Caco-2 (cell line): Measurements from ENCODE around the gene HYAL1. TPM values are rescaled to one million over a fixed set of nuclear protein-coding genes. Genes with fewer than 3 reads are reported as not detected.

Experiments used
- BruUV-seq: library from RNA; stranded (reverse); fragments of 400-500 nt; replicated peaks from 2 replicates; lab custom pipeline; 2021; lab: Mats Ljungman, UMichigan
- CTCF ChIA-PET: fragments of 300-600 bp; sonication (Branson Sonifier 250); formaldehyde crosslinking; loops from one replicate; lab custom pipeline; 2022; ENCODE audit warnings: antibody characterized with exemption; lab: Charles Lee
- POLR2A ChIA-PET: fragments of 300-600 bp; sonication (Branson Sonifier 250); formaldehyde crosslinking; loops from one replicate; lab custom pipeline; 2022; ENCODE audit warnings: antibody characterized with exemption; lab: Charles Lee
- DNase-seq, 2 experiments: peaks; one replicate each; pipeline versions ENCODE4 v3.0.0 to v3.0.0-alpha.2; 2020 to 2022
- H3K27me3 ChIP-seq: replicated peaks from 2 replicates; pipeline ENCODE4 v1.6.0; 2011; ENCODE audit warnings: low read length; ENCODE audit not compliant: control insufficient read depth, insufficient read depth
- H3K36me3 ChIP-seq: 2 replicates; pipeline ENCODE4 v1.5.1; 2011; ENCODE audit warnings: low read length; ENCODE audit not compliant: control insufficient read depth, insufficient read depth
- H3K4me1 ChIP-seq: fragments of 250-450 bp; sonication (Bioruptor Pico); 2 replicates; pipeline ENCODE4 v1.5.1; 2020; ENCODE audit warnings: mild to moderate bottlenecking
- H3K4me3 ChIP-seq: 2 replicates; pipeline ENCODE4 v1.5.1; 2011; ENCODE audit warnings: low read depth, mild to moderate bottlenecking, control low read depth, low read length
- H3K9me3 ChIP-seq: fragments of 250-450 bp; sonication (Bioruptor Pico); 2 replicates; pipeline ENCODE4 v1.5.1; 2020; ENCODE audit warnings: mild to moderate bottlenecking, moderate library complexity
- H3K27ac Mint-ChIP-seq: one replicate; pipeline ENCODE4 v1.8.0; 2022; ENCODE audit warnings: mixed read lengths; ENCODE audit not compliant: unreplicated experiment
- H3K27me3 Mint-ChIP-seq: one replicate; pipeline ENCODE4 v1.8.0; 2022; ENCODE audit warnings: mixed read lengths; ENCODE audit not compliant: insufficient read depth, unreplicated experiment
- H3K36me3 Mint-ChIP-seq: one replicate; pipeline ENCODE4 v1.8.0; 2022; ENCODE audit warnings: mild to moderate bottlenecking, mixed read lengths; ENCODE audit not compliant: insufficient read depth, unreplicated experiment
- H3K4me1 Mint-ChIP-seq: one replicate; pipeline ENCODE4 v1.8.0; 2022; ENCODE audit warnings: low read depth, mixed read lengths; ENCODE audit not compliant: unreplicated experiment
- H3K4me3 Mint-ChIP-seq: one replicate; pipeline ENCODE4 v1.8.0; 2022; ENCODE audit warnings: mild to moderate bottlenecking, moderate library complexity, mixed read lengths; ENCODE audit not compliant: unreplicated experiment
- H3K9me3 Mint-ChIP-seq: one replicate; pipeline ENCODE4 v1.8.0; 2022; ENCODE audit warnings: mixed read lengths; ENCODE audit not compliant: unreplicated experiment
- CTCF ChIP-seq, 2 experiments: fragments of 200-600 bp in 1 of 2; IDR thresholded peaks; 1 replicate in 1 of 2; 2 replicates in 1 of 2; pipeline versions ENCODE4 v1.5.1 to v1.8.0; 2011 to 2022; ENCODE audit warnings: antibody characterized with exemption in 1 of 2, control low read depth in 1 of 2, inconsistent platforms in 1 of 2, low read depth in 1 of 2, low read length in 1 of 2, mild to moderate bottlenecking in 1 of 2, moderate library complexity in 1 of 2; ENCODE audit not compliant: insufficient read depth in 1 of 2, severe bottlenecking in 1 of 2, unreplicated experiment in 1 of 2
- intact Hi-C: fragments of 100-400 bp; cut with micrococcal nuclease; formaldehyde crosslinking; loops from one replicate; pipeline ENCODE4 v1.10.0; 2022; ENCODE audit not compliant: unreplicated experiment
- total RNA-seq: library from RNA; stranded (reverse); gene quantifications from 2 replicates; pipeline ENCODE4 v1.2.3, GENCODE V29; 2022

The HYAL1 gene
- total RNA-seq, 1 experiment from 2014 or later: 2.3 TPM

GRCh38 chr3:50261505-50261904 lies 41.9 kb downstream of the HYAL1 start:
- BruUV-seq: TSS peak; percentile 22
- H3K4me3 Mint-ChIP-seq: no peak overlapping the region
- H3K4me1 ChIP-seq: peaks cover 46% of the 10 kb centered on the region

GRCh38 chr3:50260942-50261441 lies 42.4 kb downstream of the HYAL1 start:
- Mint-ChIP-seq H3K27me3 (no peaks in the 10 kb centered on the region), H3K4me1 (peaks cover 17% of the 10 kb centered on the region), H3K4me3 (peak overlapping the region; percentile 63), H3K9me3 (no peaks in the 10 kb centered on the region), H3K36me3 (peaks cover 31% of the 10 kb centered on the region), H3K27ac (peak overlapping the region; percentile 17)
- ChIA-PET CTCF (interaction anchor here (2.3 kb wide), 1 partner anchor 25 kb away, joined by 9 read pairs; the partner anchor contains the start of gene GNAI2), POLR2A (no interaction called here)
- H3K4me3 ChIP-seq: peak overlapping the region; percentile 48; the same call in 1 of the 2 replicates
- no peaks in the 10 kb centered on the region for H3K9me3 ChIP-seq
- TF ChIP-seq CTCF (IDR thresholded peaks at IDR 0.05; ENCODE audit: insufficient read depth in 1 of 2, low read depth in 1 of 2, low read length in 1 of 2, severe bottlenecking in 1 of 2, unreplicated experiment in 1 of 2): no peak
- no peaks in the 10 kb centered on the region for H3K27me3 ChIP-seq
- H3K36me3 ChIP-seq: peaks cover 5% of the 10 kb centered on the region; the same call in 1 of the 2 replicates
- peaks cover 41% of the 10 kb centered on the region for H3K4me1 ChIP-seq
- DNase-seq: no peak
- intact Hi-C loops: loop anchor here (1.0 kb wide), 2 partner anchors 12 to 63 kb away; no protein-coding TSS in a partner anchor
- BruUV-seq: no TSS peak

More at GRCh38 chr3:50261505-50261904, 41.9 kb downstream of the HYAL1 start:
- Histone ChIP-seq H3K36me3 (peaks cover 4% of the 10 kb centered on the region; the same call in 1 of the 2 replicates), H3K9me3 (no peaks in the 10 kb centered on the region), H3K27me3 (no peaks in the 10 kb centered on the region), H3K4me3 (no peak overlapping the region)
- CTCF ChIA-PET: no interaction called here
- Mint-ChIP-seq H3K9me3 (no peaks in the 10 kb centered on the region), H3K27me3 (no peaks in the 10 kb centered on the region), H3K36me3 (peaks cover 31% of the 10 kb centered on the region), H3K4me1 (peaks cover 19% of the 10 kb centered on the region), H3K27ac (peak overlapping the region; percentile 17)
- intact Hi-C loops: no loop called here
- TF ChIP-seq CTCF (IDR thresholded peaks at IDR 0.05; ENCODE audit: insufficient read depth in 1 of 2, low read depth in 1 of 2, low read length in 1 of 2, severe bottlenecking in 1 of 2, unreplicated experiment in 1 of 2): no peak
- POLR2A ChIA-PET: no interaction called here
- DNase-seq: no peak

DNA sequence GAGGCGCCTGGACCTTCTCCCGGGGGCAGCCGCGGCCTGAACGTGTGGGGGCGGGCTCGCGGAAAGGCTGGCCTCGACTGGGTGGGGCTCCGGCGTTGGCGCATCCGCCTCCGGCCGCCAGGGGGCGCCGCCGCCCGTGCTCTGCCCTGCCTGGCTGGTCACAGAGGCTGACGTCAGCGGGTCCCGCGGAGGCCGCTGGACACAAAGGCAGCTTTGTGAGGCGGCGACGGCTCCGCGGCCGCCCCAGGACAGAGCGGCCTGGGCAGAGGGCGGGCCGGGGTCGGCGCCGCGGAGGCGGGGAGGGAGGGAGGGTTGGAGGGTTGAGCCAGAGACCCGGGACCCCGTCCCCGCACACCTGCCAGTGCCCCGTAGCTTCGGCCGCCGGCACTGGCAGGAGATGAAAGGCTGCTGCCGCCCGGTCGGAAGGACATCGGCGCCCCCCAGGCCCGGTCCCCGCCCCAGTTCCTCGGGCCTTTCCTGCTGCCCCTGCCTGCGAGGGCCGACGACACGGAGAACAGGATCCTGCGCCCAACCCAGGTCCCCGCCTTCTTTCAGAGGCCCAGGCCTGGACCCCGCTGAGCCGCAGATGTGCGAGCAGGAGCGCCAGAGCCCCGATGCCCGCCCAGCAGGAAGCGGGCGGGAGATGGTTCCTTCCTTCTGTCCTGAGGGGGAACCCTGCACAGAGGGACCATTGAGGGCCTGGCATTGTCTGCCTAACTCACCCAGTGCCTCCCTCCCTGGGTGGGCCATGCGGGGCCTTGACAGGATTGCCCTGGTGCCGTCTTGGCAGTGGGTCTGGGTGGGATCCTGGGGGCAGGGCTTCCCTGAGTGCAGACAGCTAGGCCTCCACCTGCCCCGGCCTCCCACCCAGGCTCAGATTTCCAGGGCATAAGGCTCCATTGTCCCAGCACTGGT lies 43.1 kb downstream of the HYAL1 start:
- Mint-ChIP-seq H3K4me3 (peak overlapping the region; percentile 63), H3K4me1 (peaks cover 12% of the 10 kb centered on the region), H3K27ac (peak overlapping the region; percentile 70), H3K9me3 (no peaks in the 10 kb centered on the region), H3K27me3 (no peaks in the 10 kb centered on the region), H3K36me3 (peaks cover 31% of the 10 kb centered on the region)
- no TSS peak for BruUV-seq
- ChIA-PET POLR2A (interaction anchor here (0.6 to 1.7 kb wide), 5 partner anchors 9 to 68 kb away, joined by 3 to 16 read pairs (median 4); partner anchors contain the start of genes GNAI2, HYAL3, IFRD2 and NAA80), CTCF (interaction anchor here (0.5 to 2.3 kb wide), 18 partner anchors 9 to 1570 kb away, joined by 3 to 10 read pairs (median 4); partner anchors contain the start of genes GNAI2, IFRD2 and SEMA3B)
- H3K36me3 ChIP-seq: peaks cover 5% of the 10 kb centered on the region; the same call in 1 of the 2 replicates
- no peaks in the 10 kb centered on the region for H3K9me3 ChIP-seq
- peak; percentile 80 to 82 for TF ChIP-seq CTCF (IDR thresholded peaks at IDR 0.05; ENCODE audit: insufficient read depth in 1 of 2, low read depth in 1 of 2, low read length in 1 of 2, severe bottlenecking in 1 of 2, unreplicated experiment in 1 of 2)
- intact Hi-C loops: loop anchor here (1.0 kb wide), 2 partner anchors 13 to 64 kb away; no protein-coding TSS in a partner anchor
- H3K4me1 ChIP-seq: peaks cover 34% of the 10 kb centered on the region
- H3K27me3 ChIP-seq: no peaks in the 10 kb centered on the region
- peak; percentile 90 to 95 for DNase-seq
- peak overlapping the region; percentile 48 for H3K4me3 ChIP-seq
